22Rv1 (cell line): ENCODE results near the gene RSBN1L.
"Not testable (repeated sequence)": the region's sequence is repeated elsewhere in the genome, so short reads cannot be mapped to it uniquely, and the experiment has no call there.

ENCODE experiments used
- H3K27ac ChIP-seq: fragments of 450-650 bp; 2 replicates; pipeline ENCODE4 v1.5.1; 2017
- CTCF ChIP-seq: fragments of 450-650 bp; IDR thresholded peaks from 2 replicates; pipeline ENCODE4 v1.5.1; 2017; ENCODE audit warnings: mild to moderate bottlenecking
- ZFX ChIP-seq: fragments of 450-650 bp; IDR thresholded peaks from 2 replicates; pipeline ENCODE4 v1.6.1; 2017; ENCODE audit warnings: antibody characterized with exemption, borderline replicate concordance

RSBN1L gene

GRCh38 chr7:77696057-77696642 lies at the start of gene RSBN1L:
RSBN1L (plus strand) TSS chr7:77696459; CDS start chr7:77696470, 11 bp downstream.
- TF ChIP-seq ZFX: no peak
- peak; percentile 38 for TF ChIP-seq CTCF
- H3K27ac ChIP-seq: peak within 1 kb of the TSS; percentile 81

- TF ChIP-seq CTCF (no peak), ZFX (no peak)
- H3K27ac ChIP-seq: no peak overlapping the region
Measured at GRCh38 chr7:77648742-77649338, 47.4 kb upstream of the RSBN1L start.

- H3K27ac ChIP-seq: no peak overlapping the region
- no peak for TF ChIP-seq ZFX
- TF ChIP-seq CTCF: no peak
Measured at GRCh38 chr7:77649716-77650349, 46.4 kb upstream of the RSBN1L start.

- no peak for TF ChIP-seq ZFX
- peak; percentile 95 for TF ChIP-seq CTCF
- peak overlapping the region; percentile 21; the same call in 1 of the 2 replicates for H3K27ac ChIP-seq
Measured at GRCh38 chr7:77651575-77652162, 44.6 kb upstream of the RSBN1L start.

GRCh38 chr7:77652826-77653225 lies 43.4 kb upstream of the RSBN1L start:
- H3K27ac ChIP-seq: not testable (repeated sequence)

- TF ChIP-seq ZFX: no peak
- peak; percentile 16; the same call in 1 of the 2 replicates for TF ChIP-seq CTCF
- no peak overlapping the region for H3K27ac ChIP-seq
Measured at GRCh38 chr7:77653572-77653971, 42.7 kb upstream of the RSBN1L start.

- no peak overlapping the region for H3K27ac ChIP-seq
- TF ChIP-seq ZFX: no peak
- no peak for TF ChIP-seq CTCF
Measured at GRCh38 chr7:77655356-77655755, 40.9 kb upstream of the RSBN1L start.
